GM18502 (cell line): ENCODE results near the gene ASS1.

ENCODE experiments used
- ATAC-seq: cut with Tn5 transposase; IDR thresholded peaks from one replicate; pipeline ENCODE4 v1.9.1; 2021; ENCODE audit warnings: mild to moderate bottlenecking; ENCODE audit not compliant: unreplicated experiment, poor library complexity

The ASS1 gene

GRCh38 chr9:130490981-130491380, 46.2 kb downstream of the ASS1 start:
- no peak for ATAC-seq

- ATAC-seq: no peak
Observed at GRCh38 chr9:130491830-130492482, 47.2 kb downstream of the ASS1 start.

DNA sequence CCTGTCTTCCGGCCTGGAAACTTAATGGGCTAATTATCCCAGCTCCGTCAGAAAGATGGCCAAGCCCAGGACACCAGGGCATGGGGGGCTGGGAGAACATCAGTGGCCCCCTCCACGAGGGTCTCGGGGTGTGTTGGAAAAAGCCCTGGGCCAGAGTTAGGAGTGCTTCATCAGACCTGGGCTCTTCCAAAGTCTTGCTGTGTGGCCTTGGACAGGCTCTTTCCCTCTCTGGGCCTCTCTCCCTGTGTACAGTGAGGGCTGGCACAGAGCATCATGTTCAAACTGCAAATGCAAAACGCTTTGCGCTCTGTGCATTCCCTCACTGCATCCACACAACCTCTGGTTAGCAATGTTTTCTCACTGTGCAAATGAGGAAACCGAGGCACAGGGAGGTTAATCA, 48.3 kb downstream of the ASS1 start:
- no peak for ATAC-seq

- no peak for ATAC-seq
Observed at GRCh38 chr9:130493476-130493875, 48.7 kb downstream of the ASS1 start.

GRCh38 chr9:130495067-130495466, 50.3 kb downstream of the ASS1 start:
- ATAC-seq: no peak

DNA sequence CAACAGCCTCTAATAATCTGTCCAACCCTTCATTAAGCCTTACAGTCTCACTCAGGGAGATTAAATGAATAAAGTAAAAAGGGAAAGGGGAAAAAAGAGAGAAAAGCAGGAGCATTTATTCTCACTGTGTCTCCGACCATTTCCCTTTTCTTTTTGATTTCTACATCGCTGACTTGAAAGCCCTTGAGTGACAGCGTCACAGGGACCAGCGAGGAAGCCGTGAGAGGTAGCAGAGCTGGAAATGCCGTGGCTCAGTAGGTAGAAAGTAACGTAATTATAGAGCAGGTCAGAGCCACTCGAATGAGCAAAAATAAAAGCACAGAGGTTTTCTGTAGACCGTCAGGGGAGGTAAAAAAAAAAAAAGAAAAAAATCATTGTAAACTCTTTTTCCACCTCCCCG, 52.4 kb downstream of the ASS1 start:
- ATAC-seq: no peak

DNA sequence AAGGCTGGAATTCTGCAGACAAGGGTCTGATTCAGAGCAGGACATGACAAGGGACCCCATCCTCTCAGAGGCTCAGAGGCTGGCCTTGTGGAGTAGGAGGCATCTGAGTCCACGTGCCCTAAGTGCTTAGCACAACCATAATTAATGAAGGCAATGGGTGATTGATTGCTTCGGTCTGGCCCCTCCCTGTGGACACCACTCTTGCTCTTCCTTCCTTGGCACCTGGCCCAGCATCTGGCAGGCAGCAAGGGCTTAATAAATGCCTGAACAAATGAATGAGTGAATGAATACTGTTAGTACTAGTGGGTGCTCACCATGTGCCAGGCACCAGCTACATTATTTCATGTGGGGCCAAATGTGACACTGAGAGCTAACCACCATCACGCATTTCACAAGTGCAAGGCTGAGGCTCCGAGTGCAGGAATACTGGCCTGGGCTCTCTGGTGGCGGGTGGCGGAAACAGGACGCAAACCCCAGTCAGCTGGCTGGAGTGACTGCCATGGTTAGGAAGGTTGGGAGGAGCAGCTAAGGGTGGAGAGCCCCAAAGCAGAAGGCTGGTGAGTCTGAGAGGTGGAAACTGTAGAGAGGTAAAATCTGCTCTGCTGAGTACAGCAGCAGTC, 53.6 kb downstream of the ASS1 start:
- no peak for ATAC-seq

- no peak for ATAC-seq
Observed at GRCh38 chr9:130498918-130499698, 54.3 kb downstream of the ASS1 start.

DNA sequence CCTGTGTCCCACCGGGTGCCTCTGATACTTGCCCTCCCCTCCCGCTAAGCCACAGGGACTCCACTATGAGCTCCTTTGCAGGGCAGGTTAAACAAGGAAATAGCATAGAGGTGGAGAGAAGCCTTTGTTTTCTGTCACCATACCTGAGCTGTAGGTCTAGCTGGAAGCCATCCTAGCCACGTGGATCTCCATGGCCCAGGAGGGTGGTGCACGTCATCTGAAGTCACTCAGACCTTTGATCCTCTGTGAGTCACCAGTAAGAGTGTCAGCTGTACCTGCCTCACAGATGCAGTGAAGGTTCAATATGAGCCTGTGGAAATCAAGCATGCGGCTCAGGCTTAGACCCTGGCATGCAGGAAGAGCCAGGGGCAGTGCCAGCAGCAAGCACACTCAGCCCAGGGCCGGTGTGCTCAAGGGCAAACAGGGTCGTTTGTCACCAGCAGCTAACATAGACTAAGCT, 55.1 kb downstream of the ASS1 start:
- no peak for ATAC-seq

DNA sequence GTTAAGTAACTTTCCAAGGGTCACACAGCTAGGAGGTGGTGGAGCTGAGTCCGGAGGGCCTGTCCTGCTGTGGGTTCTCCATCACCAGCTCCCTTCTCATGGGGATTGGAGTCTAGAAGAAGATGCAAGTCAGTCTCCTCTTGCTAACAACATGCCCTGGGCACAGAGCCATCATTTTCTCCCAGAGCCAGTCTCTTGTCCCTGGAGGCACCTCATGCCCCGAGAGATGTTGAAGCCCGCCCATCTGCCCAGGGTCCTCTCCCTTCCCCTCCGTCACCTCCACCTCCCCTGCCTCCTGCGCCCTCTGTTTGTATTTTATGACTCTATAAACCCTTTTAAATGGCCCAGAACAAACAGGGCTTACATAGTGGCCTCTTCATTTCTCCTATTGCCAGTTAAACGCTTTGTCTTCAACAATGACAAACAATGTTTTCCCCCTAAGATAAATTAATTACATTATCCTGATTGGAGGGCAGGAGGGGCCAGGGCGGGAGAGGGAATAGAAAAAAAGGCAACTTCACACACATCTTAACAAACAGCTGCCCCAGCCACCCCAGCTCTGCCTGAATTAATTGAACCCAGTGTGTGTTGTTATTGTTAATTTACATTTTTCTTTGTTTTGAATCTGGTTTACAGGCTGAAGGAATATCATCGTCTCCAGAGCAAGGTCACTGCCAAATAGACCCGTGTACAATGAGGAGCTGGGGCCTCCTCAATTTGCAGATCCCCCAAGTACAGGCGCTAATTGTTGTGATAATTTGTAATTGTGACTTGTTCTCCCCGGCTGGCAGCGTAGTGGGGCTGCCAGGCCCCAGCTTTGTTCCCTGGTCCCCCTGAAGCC, 55.8 kb downstream of the ASS1 start:
- ATAC-seq: no peak

DNA sequence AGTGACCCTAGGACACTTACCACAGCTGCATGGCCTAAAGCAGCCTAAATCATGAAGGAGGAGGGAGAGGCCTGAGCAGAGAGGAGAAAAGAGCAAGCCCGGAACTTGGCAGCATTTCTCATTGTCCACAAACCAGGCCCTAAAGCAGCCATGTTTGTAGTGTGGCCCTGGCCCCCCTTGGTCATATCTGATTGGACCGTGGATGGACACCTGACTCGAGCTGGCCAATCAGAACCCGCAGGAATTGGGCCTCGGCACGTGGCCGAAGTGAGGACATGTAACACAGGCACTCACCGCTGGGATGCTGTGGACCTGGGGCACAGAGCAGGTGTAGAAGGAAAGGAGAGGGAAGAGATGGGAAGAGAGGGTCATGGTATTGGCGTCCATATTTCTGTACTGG, 56.9 kb downstream of the ASS1 start:
- no peak for ATAC-seq

DNA sequence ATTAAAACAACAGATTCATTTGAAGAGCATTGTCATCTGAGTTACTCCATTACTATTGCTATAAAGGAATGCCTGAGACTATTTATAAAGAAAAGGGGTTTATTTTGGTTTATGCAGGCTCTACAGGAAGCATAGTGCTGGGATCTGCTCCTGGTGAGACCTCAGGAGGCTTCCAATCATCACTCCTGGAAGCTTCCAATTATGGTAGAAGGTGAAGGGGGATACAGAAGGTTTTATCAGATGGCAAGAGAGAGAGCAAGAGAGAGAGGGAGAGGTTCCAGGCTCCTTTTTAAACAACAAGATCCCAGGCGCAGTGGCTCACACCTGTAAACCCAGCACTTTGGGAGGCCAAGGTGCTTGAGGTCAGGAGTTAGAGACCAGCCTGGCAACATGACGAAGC, 63.5 kb downstream of the ASS1 start:
- no peak for ATAC-seq

DNA sequence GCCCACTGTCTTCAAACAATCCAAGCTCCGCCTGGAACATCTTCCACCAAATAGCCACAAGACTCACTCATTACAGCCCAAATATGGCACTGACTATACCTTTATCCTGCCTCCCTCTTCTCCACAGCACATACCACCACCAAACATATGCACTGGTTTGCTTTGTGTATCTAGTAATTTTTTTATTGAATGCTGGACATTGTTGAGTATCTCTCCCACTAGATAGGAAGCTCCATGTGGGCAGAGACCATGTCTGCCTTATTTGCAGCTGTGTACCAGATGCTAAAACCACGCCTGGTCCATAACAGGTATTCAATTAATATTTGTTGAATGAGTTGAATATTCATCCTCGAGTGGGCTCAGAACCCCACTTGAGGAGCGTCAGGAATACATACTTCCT, 67.4 kb downstream of the ASS1 start:
- no peak for ATAC-seq

DNA sequence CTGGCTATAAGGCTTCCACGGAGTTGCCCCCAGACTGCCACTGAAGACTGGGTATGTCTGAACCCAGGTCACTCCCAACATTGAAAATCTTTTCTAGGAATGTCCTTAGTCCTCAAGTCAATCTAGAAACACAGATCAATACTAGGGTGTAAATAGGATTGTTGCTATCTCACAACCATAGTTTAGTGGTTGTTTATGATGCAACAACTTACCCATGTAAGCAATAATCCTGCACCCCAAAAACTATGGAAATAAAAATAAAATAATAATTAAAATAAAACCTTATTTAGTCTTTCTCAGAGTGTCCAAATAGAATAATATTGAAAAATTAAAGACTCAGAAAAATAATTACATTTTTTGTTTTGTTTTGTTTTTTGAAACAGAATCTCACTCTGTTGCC, 68.3 kb downstream of the ASS1 start:
- no peak for ATAC-seq

DNA sequence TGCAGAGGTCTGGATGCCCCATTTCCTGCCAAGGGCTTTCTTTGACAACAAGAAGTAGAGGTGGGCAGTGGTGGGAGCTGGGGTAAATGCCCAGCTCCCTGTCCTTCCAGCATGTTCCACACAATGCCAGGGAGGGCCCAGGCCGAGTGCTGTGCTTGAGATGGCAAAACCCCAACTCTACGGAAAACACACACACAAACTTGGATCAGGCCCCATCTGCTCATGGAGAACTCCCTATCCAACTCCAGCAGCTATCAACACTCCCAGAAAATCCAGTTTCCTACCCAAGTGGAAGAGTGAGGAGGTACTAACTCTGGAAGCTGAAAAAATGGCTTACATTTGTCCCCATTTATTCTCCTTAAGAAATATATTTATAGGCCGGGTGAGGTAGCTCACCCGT, 73.5 kb downstream of the ASS1 start:
- ATAC-seq: no peak

GRCh38 chr9:130518943-130519799, 74.4 kb downstream of the ASS1 start:
- ATAC-seq: no peak

DNA sequence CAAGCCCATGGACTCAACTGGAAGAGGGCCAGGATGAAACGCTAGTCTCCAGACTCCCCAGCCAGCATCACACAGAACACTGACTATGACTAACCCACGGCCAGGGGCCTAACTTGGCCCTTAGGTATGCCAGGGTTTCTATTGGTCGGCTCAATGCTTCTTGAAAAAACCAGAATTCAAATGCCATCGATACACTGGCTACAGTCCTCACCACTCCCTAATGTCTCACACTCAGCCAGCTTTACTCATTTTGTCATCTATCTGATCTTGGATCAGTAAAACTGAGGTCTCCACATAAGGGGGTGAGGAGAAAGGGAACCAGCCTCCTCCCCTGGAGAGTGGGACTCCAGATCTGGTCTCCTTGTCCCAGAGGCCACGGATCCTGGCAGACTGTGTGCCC, 75.2 kb downstream of the ASS1 start:
- no peak for ATAC-seq

GRCh38 chr9:130521715-130522114, 77.0 kb downstream of the ASS1 start:
- no peak for ATAC-seq

DNA sequence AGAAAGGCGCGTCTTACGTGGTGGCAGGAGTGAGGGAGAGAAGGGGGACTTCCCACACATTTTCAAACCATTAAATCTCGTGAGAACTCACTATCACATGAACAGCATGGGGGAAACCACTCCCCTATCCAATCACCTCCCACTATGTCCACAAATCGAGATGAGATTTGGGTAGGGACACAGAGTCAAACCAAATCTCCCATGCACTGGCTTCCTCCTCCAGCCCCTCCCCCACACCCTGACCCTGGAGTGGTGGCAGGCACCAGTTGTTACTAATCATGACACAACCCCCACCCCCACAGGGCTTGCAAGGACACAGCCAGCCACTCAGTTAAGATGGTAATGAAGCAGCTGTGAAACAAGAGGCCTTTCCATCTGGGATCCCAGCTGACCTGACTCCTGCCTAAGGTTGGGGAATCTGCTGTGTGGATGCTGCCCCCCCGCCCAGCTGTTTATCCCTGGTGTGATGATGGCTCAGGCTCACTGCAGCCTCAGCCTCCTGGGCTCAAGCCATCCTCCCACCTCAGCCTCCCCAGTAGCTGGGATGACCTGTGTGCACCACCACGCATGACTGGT, 77.6 kb downstream of the ASS1 start:
- no peak for ATAC-seq
